HepG2 (cell line): ENCODE data around the gene NR5A2. TPM values are rescaled to one million over a fixed set of nuclear protein-coding genes. Genes with fewer than 3 reads are reported as not detected.

Source experiments
- ATAC-seq: fragments of 200-7000 bp; cut with Tn5 transposase; 3 replicates; pipeline ENCODE4 v1.9.1; 2020; ENCODE audit warnings: mild to moderate bottlenecking, moderate library complexity
- BruUV-seq: library from RNA; stranded (reverse); fragments of 400-500 nt; replicated peaks from 2 replicates; lab custom pipeline; 2021; lab: Mats Ljungman, UMichigan
- CTCF ChIA-PET: fragments of 300-600 bp; formaldehyde crosslinking; extraction: SDS; loops from one replicate; lab custom pipeline; 2021; ENCODE audit warnings: low total read pairs, inconsistent platforms, low intra/inter-chr PET ratio; lab: Yijun Ruan, JAX
- POLR2A ChIA-PET: fragments of 350-600 bp; sonication (Branson Sonifier 250); formaldehyde crosslinking; loops from one replicate; lab custom pipeline; 2020; ENCODE audit warnings: antibody characterized with exemption, inconsistent platforms; lab: Yijun Ruan, JAX
- DNase-seq: peaks from one replicate; pipeline ENCODE4 v3.0.0-alpha.2; 2015; ENCODE audit warnings: low spot score
- FAIRE-seq: peaks from 3 replicates; lab custom pipeline; 2011; peaks lifted over from hg19 to GRCh38; lab: Jason Lieb, UNC
- H2AFZ ChIP-seq: one replicate; pipeline ENCODE4 v1.6.1; 2011; ENCODE audit warnings: low read length, inconsistent platforms
- H3K27ac ChIP-seq: fragments of 300-600 bp; 3 replicates; pipeline ENCODE4 v1.8.0; 2011; ENCODE audit warnings: mixed run types, mild to moderate bottlenecking, mixed read lengths, low read length, inconsistent platforms; ENCODE audit not compliant: insufficient read depth; ENCODE audit errors: extremely low read length
- H3K27me3 ChIP-seq, 2 experiments: fragments of 200-600 bp in 1 of 2; 2 replicates in 1 of 2; 3 replicates in 1 of 2; pipeline versions ENCODE4 v1.6.0 to v1.8.0; 2011; ENCODE audit warnings: low read length in 2 of 2, mild to moderate bottlenecking in 2 of 2, moderate library complexity in 2 of 2, inconsistent platforms in 1 of 2; ENCODE audit not compliant: insufficient read depth in 2 of 2, control insufficient read depth in 1 of 2
- H3K36me3 ChIP-seq, 2 experiments: fragments of 200-600 bp in 1 of 2; replicated peaks in 1 of 2; 2 replicates in 1 of 2; 3 replicates in 1 of 2; pipeline versions ENCODE4 v1.5.1 to v1.8.0; 2011; ENCODE audit warnings: low read length in 2 of 2, inconsistent platforms in 1 of 2; ENCODE audit not compliant: insufficient read depth in 2 of 2, control insufficient read depth in 1 of 2
- H3K4me1 ChIP-seq: 2 replicates; pipeline ENCODE4 v1.5.1; 2012; ENCODE audit warnings: low read length, inconsistent platforms; ENCODE audit not compliant: insufficient read depth
- H3K4me2 ChIP-seq: 2 replicates; pipeline ENCODE4 v1.6.0; 2011; ENCODE audit warnings: low read depth, low read length, inconsistent platforms
- H3K4me3 ChIP-seq, 3 experiments: fragments of 200-600 bp in 1 of 3; sonication (generic), shearing (Covaris generic) in 1 of 3; replicated peaks in 1 of 3; 2 replicates each; pipeline ENCODE4 v1.5.1; 2011 to 2016; ENCODE audit warnings: low read length in 3 of 3, inconsistent platforms in 2 of 3, low read depth in 2 of 3, mild to moderate bottlenecking in 2 of 3, control low read depth in 1 of 3, mixed read lengths in 1 of 3; ENCODE audit not compliant: insufficient read depth in 1 of 3
- H3K79me2 ChIP-seq: one replicate; pipeline ENCODE4 v1.6.1; 2011; ENCODE audit warnings: low read length, inconsistent platforms; ENCODE audit not compliant: insufficient read depth
- H3K9ac ChIP-seq: 2 replicates; pipeline ENCODE4 v1.6.0; 2011; ENCODE audit warnings: mild to moderate bottlenecking, low read depth, low read length, inconsistent platforms; ENCODE audit not compliant: insufficient read depth
- H3K9me3 ChIP-seq: 2 replicates; pipeline ENCODE4 v1.5.1; 2012; ENCODE audit warnings: mild to moderate bottlenecking, low read length
- H4K20me1 ChIP-seq: 2 replicates; pipeline ENCODE4 v1.6.0; 2011; ENCODE audit warnings: inconsistent platforms, mild to moderate bottlenecking, low read length, moderate library complexity; ENCODE audit not compliant: insufficient read depth
- ATF4 ChIP-seq, 2 experiments: fragments of 450-650 bp in 1 of 2; sonication (generic) in 1 of 2; formaldehyde crosslinking; IDR thresholded peaks; 2 replicates each; pipeline versions ENCODE4 v1.5.0 to v1.8.0; 2020 to 2022; ENCODE audit warnings: mild to moderate bottlenecking in 1 of 2, missing genetic modification reagents in 1 of 2
- MYNN ChIP-seq: sonication (generic); formaldehyde crosslinking; IDR thresholded peaks from 2 replicates; pipeline ENCODE4 v1.4.0; 2020; ENCODE audit warnings: mild to moderate bottlenecking, low read depth, missing genetic modification reagents
- POGK ChIP-seq: sonication (generic); formaldehyde crosslinking; conservative IDR thresholded peaks from 2 replicates; pipeline ENCODE4 v1.8.0; 2022; ENCODE audit warnings: mild to moderate bottlenecking, moderate library complexity, missing genetic modification reagents
- RAD51 ChIP-seq: fragments of 450-650 bp; IDR thresholded peaks from 2 replicates; pipeline ENCODE4 v1.6.1; 2016; ENCODE audit warnings: borderline replicate concordance
- SKIL ChIP-seq: sonication (generic); formaldehyde crosslinking; IDR thresholded peaks from 2 replicates; pipeline ENCODE4 v1.8.0; 2022; ENCODE audit warnings: missing genetic modification reagents, mild to moderate bottlenecking, moderate library complexity, borderline replicate concordance
- STAG1 ChIP-seq: sonication (generic); formaldehyde crosslinking; IDR thresholded peaks from 2 replicates; pipeline ENCODE4 v1.4.0; 2020; ENCODE audit warnings: missing genetic modification reagents
- ZBTB40 ChIP-seq, 2 experiments: fragments of 450-650 bp in 1 of 2; sonication (generic) in 1 of 2; formaldehyde crosslinking in 1 of 2; IDR thresholded peaks; 2 replicates each; pipeline versions ENCODE4 v1.6.1 to v1.8.0; 2016 to 2022; ENCODE audit warnings: antibody characterized with exemption in 1 of 2, mild to moderate bottlenecking in 1 of 2, missing genetic modification reagents in 1 of 2
- WGBS: methylation state at CpG from one replicate; pipeline ENCODE4 v1.1.6; 2017; ENCODE audit warnings: low lambda C conversion rate; 5-methylcytosine and 5-hydroxymethylcytosine counted together
- in situ Hi-C: cut with HindIII; loops from 2 replicates; pipeline ENCODE4 v1.10.0; 2017; ENCODE audit warnings: low pct_unique_long_range_greater_than_20kb; ENCODE audit not compliant: extremely low pct_ligation_motif_present
- intact Hi-C: fragments of 100-400 bp; cut with micrococcal nuclease; formaldehyde crosslinking; loops from one replicate; pipeline ENCODE4 v1.10.0; 2022; ENCODE audit not compliant: unreplicated experiment
- polyA plus RNA-seq, 8 experiments: library from polyadenylated mRNA; depleted of rRNA in 3 of 8; stranded (reverse) in 7 of 8; unstranded in 1 of 8; fragments of >200 nt; fragmentation: Illumina TruSeq in 4 of 8; extraction: Trizol in 4 of 8; gene quantifications; 2 replicates each; pipeline versions ENCODE4 v1.2.1 to v1.2.3, GENCODE V29; 2011 to 2016; ENCODE audit warnings: low read depth in 4 of 8, missing spikeins in 1 of 8, mixed read lengths in 1 of 8; ENCODE audit not compliant: insufficient read depth in 1 of 8
- total RNA-seq, 5 experiments: library from RNA; depleted of rRNA; stranded (reverse); fragments of >200 nt; fragmentation: Illumina TruSeq; extraction: Trizol; gene quantifications; 2 replicates each; pipeline ENCODE4 v1.2.3, GENCODE V29; 2016; ENCODE audit warnings: low read depth in 1 of 5

NR5A2 gene
- total and polyA plus RNA-seq, 2 of the 13 experiments (the other 11 are each of a cell fraction or from before 2014, with no cell fraction given): 0.24 to 2.8 TPM

GRCh38 chr1:200053091-200053490 lies 25.6 kb downstream of the NR5A2 start:
- H3K9ac ChIP-seq: no peak overlapping the region
- no peak overlapping the region for H3K4me2 ChIP-seq
- no peaks in the 10 kb centered on the region for H4K20me1 ChIP-seq
- H3K79me2 ChIP-seq: no peaks in the 10 kb centered on the region
- H3K27ac ChIP-seq: no peak overlapping the region
- H2AFZ ChIP-seq: no peak overlapping the region
- CTCF ChIA-PET: no interaction called here
- FAIRE-seq (no peak), ATAC-seq (no peak), DNase-seq (no peak)
- H3K9me3 ChIP-seq: no peaks in the 10 kb centered on the region
- intact Hi-C loops (no loop called here), in situ Hi-C loops (no loop called here)
- no peaks in the 10 kb centered on the region for H3K27me3 ChIP-seq
- POLR2A ChIA-PET: no interaction called here
- no TSS peak for BruUV-seq
- H3K4me3 ChIP-seq: no peak overlapping the region
- H3K4me1 ChIP-seq: no peaks in the 10 kb centered on the region
- WGBS: 16% methylated on average over 2 of the region's 2 CpGs
- no peaks in the 10 kb centered on the region for H3K36me3 ChIP-seq
- no peak for TF ChIP-seq ZBTB40 (IDR thresholded peaks at IDR 0.05)
- no peak for TF ChIP-seq ZBTB40 (CRISPR knock-in tag; IDR thresholded peaks at IDR 0.05)
- TF ChIP-seq SKIL: no peak
- no peak for TF ChIP-seq ATF4 (CRISPR knock-in tag; IDR thresholded peaks at IDR 0.05)
- TF ChIP-seq RAD51: no peak
- no peak for TF ChIP-seq MYNN (CRISPR knock-in tag)
- no peak for TF ChIP-seq STAG1 (CRISPR knock-in tag)
- TF ChIP-seq POGK (CRISPR knock-in tag): no peak
